ENCODE results near the gene WNT2B.
A peak's percentile ranks its signal among the peaks of the same experiment; 100 is the strongest.

Gene WNT2B

GRCh38 chr1:112517646-112518045 is 8.9 kb downstream of the WNT2B start:
- Histone ChIP-seq H3K27me3 (ENCODE audit: insufficient read depth, poor library complexity, severe bottlenecking) (no peaks in the 10 kb centered on the region), H3K4me3 (replicated peaks; ENCODE audit: insufficient read depth, low read length) (no peak overlapping the region), H3K27ac (replicated peaks) (no peak overlapping the region)
- DNase-seq (ENCODE audit: low read depth in 1 of 2, low spot score in 1 of 2) = no peak
- TF ChIP-seq REST (IDR thresholded peaks at IDR 0.05; ENCODE audit: insufficient replicate concordance, low read depth) = no peak
- no peak for TF ChIP-seq SPI1 (IDR thresholded peaks at IDR 0.05; ENCODE audit: borderline replicate concordance, low read depth)
- no peak for TF ChIP-seq GABPA (IDR thresholded peaks at IDR 0.05; ENCODE audit: low read depth)
- TF ChIP-seq CTCF (IDR thresholded peaks at IDR 0.05; ENCODE audit: insufficient read depth, low read length) = no peak
- no peak for TF ChIP-seq POLR2AphosphoS5 (IDR thresholded peaks at IDR 0.05; ENCODE audit: low read depth)

GRCh38 chr1:112518186-112518585 is 9.4 kb downstream of the WNT2B start:
- Histone ChIP-seq H3K27me3 (ENCODE audit: insufficient read depth, poor library complexity, severe bottlenecking) (no peaks in the 10 kb centered on the region), H3K4me3 (replicated peaks; ENCODE audit: insufficient read depth, low read length) (no peak overlapping the region), H3K27ac (replicated peaks) (no peak overlapping the region)
- no peak for DNase-seq (ENCODE audit: low read depth in 1 of 2, low spot score in 1 of 2)
- TF ChIP-seq GABPA (IDR thresholded peaks at IDR 0.05; ENCODE audit: low read depth) (no peak), REST (IDR thresholded peaks at IDR 0.05; ENCODE audit: insufficient replicate concordance, low read depth) (no peak), SPI1 (IDR thresholded peaks at IDR 0.05; ENCODE audit: borderline replicate concordance, low read depth) (no peak), POLR2AphosphoS5 (IDR thresholded peaks at IDR 0.05; ENCODE audit: low read depth) (no peak), CTCF (IDR thresholded peaks at IDR 0.05; ENCODE audit: insufficient read depth, low read length) (no peak)

GRCh38 chr1:112520166-112520565 is 11.4 kb downstream of the WNT2B start:
- TF ChIP-seq SPI1 (IDR thresholded peaks at IDR 0.05; ENCODE audit: borderline replicate concordance, low read depth) (no peak), REST (IDR thresholded peaks at IDR 0.05; ENCODE audit: insufficient replicate concordance, low read depth) (no peak), POLR2AphosphoS5 (IDR thresholded peaks at IDR 0.05; ENCODE audit: low read depth) (no peak), GABPA (IDR thresholded peaks at IDR 0.05; ENCODE audit: low read depth) (no peak), CTCF (IDR thresholded peaks at IDR 0.05; ENCODE audit: insufficient read depth, low read length) (no peak)
- H3K27ac ChIP-seq (replicated peaks) = no peak overlapping the region
- H3K27me3 ChIP-seq (ENCODE audit: insufficient read depth, poor library complexity, severe bottlenecking) = no peaks in the 10 kb centered on the region
- H3K4me3 ChIP-seq (replicated peaks; ENCODE audit: insufficient read depth, low read length) = no peak overlapping the region
- peak in 1 of 2 experiments; percentile 13 for DNase-seq (ENCODE audit: low read depth in 1 of 2, low spot score in 1 of 2)
